ENCODE measurements around the gene POLG. TPM values are rescaled to one million over a fixed set of nuclear protein-coding genes. Genes with fewer than 3 reads are reported as not detected.

POLG gene
- total RNA-seq, 1 donor from 2014 or later, result 69.1 TPM

GRCh38 chr15:89359471-89360293 is 25.1 kb upstream of the POLG start:
- DNase-seq (ENCODE audit: low spot score in 2 of 2), result no peak
- peak overlapping the region; percentile 15 to 60 for H3K4me3 ChIP-seq
- no peak for TF ChIP-seq CTCF (IDR thresholded peaks at IDR 0.05)
- H3K27ac ChIP-seq, result no peak overlapping the region
- peaks cover 35% of the 10 kb centered on the region for H3K27me3 ChIP-seq
- intact Hi-C loops (cut with DNase I), result no loop called here
- no peaks in the 10 kb centered on the region for H3K36me3 ChIP-seq
- no peaks in the 10 kb centered on the region for H3K9me3 ChIP-seq
- peaks cover 3 to 8% of the 10 kb centered on the region in 2 donors for H3K4me1 ChIP-seq

GRCh38 chr15:89358755-89359439 is 24.3 kb upstream of the POLG start:
- peak in 1 of 2 donors; percentile 80 for DNase-seq (ENCODE audit: low spot score in 2 of 2)
- peaks cover 30% of the 10 kb centered on the region for H3K27me3 ChIP-seq
- TF ChIP-seq CTCF (IDR thresholded peaks at IDR 0.05), result peak; percentile 97 to 98 (median 97)
- no peak overlapping the region for H3K27ac ChIP-seq
- H3K4me3 ChIP-seq, result peak overlapping the region; percentile 15 to 60
- no peaks in the 10 kb centered on the region for H3K9me3 ChIP-seq
- H3K4me1 ChIP-seq, result peaks cover 3 to 8% of the 10 kb centered on the region in 2 donors
- intact Hi-C loops (cut with DNase I), result loop anchor here (1.0 kb wide), 1 partner anchor 71 kb away; no protein-coding TSS in a partner anchor
- no peaks in the 10 kb centered on the region for H3K36me3 ChIP-seq

- H3K27me3 ChIP-seq, result peaks cover 25% of the 10 kb centered on the region
- no peak overlapping the region for H3K27ac ChIP-seq
- H3K36me3 ChIP-seq, result no peaks in the 10 kb centered on the region
- H3K9me3 ChIP-seq, result no peaks in the 10 kb centered on the region
- no peak for DNase-seq (ENCODE audit: low spot score in 2 of 2)
- intact Hi-C loops (cut with DNase I), result loop anchor here (1.0 kb wide), 1 partner anchor 72 kb away; no protein-coding TSS in a partner anchor
- H3K4me3 ChIP-seq, result peak overlapping the region in 1 of 2 donors; percentile 60
- no peak for TF ChIP-seq CTCF (IDR thresholded peaks at IDR 0.05)
- H3K4me1 ChIP-seq, result peaks cover 3 to 8% of the 10 kb centered on the region in 2 donors
Observed at GRCh38 chr15:89358435-89358754, 23.8 kb upstream of the POLG start.

GRCh38 chr15:89356634-89357298 is 22.1 kb upstream of the POLG start:
- Histone ChIP-seq H3K4me3 (no peak overlapping the region), H3K4me1 (peaks cover 3% of the 10 kb centered on the region in 2 donors), H3K27me3 (peaks cover 14% of the 10 kb centered on the region), H3K27ac (no peak overlapping the region), H3K36me3 (no peaks in the 10 kb centered on the region), H3K9me3 (no peaks in the 10 kb centered on the region)
- peak in 1 of 3 experiments; percentile 26 for TF ChIP-seq CTCF (IDR thresholded peaks at IDR 0.05)
- no peak for DNase-seq (ENCODE audit: low spot score in 2 of 2)
- intact Hi-C loops (cut with DNase I), result no loop called here

- DNase-seq (ENCODE audit: low spot score in 2 of 2), result no peak
- intact Hi-C loops (cut with DNase I), result no loop called here
- Histone ChIP-seq H3K4me3 (no peak overlapping the region), H3K4me1 (peaks cover under 1 to 2% of the 10 kb centered on the region in 2 donors), H3K36me3 (no peaks in the 10 kb centered on the region), H3K9me3 (no peaks in the 10 kb centered on the region), H3K27ac (no peak overlapping the region), H3K27me3 (no peaks in the 10 kb centered on the region)
- TF ChIP-seq CTCF (IDR thresholded peaks at IDR 0.05), result no peak
Observed at GRCh38 chr15:89353991-89354390, 19.4 kb upstream of the POLG start.

All from ascending aorta (tissue), 2 donors.